HG03108 (cell line): Measurements from ENCODE around the gene EIPR1.
"Not testable (repeated sequence)": the region's sequence is repeated elsewhere in the genome, so short reads cannot be mapped to it uniquely, and the experiment has no call there.

Experiments
- ATAC-seq: cut with Tn5 transposase; IDR thresholded peaks from one replicate; pipeline ENCODE4 v1.9.1; 2021; ENCODE audit warnings: moderate library complexity; ENCODE audit not compliant: unreplicated experiment

Gene EIPR1

DNA sequence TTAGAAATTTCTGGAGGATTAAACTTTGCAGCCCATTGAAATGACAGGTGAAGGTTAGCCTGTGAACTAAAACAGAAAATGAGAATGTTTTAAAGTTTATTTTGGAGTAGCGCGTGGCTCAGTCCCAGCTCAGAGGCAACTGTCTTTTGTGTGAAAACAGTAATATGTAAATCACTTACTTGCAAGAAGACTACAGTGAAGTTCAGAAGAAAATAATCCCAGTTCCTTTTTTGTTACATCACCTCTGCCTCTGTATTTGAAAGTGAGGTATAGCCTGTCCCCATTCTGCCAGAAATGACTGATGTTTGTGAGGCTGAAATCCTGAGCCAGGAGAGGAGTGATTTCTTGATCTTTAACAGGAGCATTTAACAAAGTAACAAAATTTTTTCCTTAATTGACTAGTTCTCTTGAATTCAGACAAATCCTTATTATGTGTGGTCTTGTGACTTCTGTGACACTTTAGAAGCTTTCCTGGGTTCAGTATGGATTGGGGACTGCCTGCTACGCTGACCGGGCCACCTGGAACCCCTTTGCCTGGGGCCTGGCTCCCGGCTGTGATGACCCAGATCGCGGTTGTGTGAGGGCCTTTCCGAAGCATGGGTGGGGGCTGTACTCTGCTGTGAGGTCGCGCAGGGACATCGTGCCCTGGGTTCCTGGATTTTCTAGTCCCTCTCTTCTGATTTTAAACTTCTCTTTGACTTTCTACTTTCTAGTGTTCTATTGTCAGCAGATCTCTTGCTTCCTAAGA is 26.1 kb upstream of the EIPR1 start:
- ATAC-seq: peak; percentile 100

DNA sequence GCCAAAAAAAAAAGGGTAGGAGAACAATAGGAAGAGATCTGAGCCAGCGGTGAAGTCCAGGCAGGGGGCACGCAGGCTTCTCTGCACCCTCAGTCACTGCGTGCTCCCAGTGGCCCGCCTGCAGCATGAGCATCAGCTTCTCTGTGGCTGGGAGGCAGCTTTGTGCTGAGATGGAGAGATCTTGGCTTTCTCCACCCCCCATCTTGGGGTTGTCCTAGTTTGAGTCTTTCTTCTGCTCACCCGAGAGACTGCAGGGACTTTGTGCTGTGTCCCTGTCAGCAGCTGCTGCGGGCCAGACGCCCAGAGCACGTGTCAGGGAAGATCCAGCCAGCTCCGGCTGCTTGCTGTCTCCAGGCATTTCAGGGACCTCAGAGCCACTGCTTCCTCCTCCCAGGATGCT is 22.2 kb upstream of the EIPR1 start:
- no peak for ATAC-seq

DNA sequence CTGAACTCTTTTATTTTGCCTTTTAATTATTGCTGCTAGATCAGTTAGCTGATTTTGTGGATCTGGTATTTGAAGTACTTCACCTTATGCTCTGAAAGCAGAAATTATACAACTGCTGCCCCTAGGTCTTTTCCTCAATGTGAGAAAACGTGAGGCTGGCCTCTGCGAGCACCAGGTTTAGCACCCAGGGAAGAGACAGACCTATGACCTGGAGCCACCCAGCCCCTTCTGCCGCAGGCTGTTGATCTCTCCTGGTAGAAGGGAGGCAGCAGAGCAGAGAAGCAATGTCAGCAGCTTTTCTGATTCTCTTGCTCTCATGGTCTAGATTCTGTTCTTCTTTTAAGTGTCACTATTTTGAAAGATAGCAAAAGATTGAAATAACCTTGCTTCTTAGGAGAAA is 21.8 kb upstream of the EIPR1 start:
- no peak for ATAC-seq

DNA sequence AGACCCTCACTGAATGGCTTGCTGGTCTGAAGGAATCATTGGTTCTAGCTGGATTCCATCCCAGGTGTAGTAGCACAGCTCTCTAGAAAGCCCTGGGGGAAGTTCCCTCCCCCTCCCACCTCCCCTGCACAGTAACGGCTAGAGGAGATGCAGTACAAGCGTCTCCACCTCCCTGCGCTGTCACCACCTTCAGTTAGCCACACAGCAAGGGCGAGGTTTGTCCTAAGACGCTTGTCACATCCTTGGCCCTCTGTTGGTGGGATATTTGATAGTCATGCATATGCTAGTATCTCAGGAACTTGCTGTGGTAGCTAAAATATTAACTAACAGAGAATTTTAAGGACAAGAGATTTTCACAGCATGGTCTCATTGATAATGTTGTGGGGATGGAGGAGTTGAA is 21.2 kb upstream of the EIPR1 start:
- ATAC-seq: no peak

DNA sequence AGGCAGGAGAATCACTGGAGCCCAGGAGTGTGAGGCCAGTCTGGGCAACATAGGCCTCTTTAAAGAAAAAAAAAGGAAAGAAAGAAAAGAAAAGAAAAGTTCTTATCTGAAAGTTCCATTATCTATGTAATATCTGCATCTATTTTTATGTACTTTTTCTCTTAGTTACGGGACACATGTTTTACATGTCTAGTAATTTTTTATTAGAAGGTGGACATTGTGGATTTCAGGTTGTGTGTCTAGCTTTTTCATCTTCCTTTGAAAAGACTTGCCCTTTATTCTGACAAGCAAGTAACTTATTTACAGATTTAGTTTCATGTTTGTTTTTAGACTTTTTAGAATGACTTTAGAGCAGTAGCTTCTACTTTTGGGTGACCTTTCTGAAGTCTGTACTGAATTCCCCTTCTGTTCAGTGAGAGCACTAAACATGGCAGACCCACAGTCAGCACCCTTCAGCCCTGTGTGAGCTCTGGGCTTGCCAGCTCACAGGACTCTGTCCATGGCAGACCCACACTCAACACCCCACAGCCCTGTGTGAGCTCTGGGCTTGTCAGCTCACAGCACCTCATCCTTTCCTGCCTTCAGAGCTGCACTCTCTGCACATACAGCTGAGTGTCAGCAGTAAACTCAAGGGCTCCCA is 19.4 kb upstream of the EIPR1 start:
- ATAC-seq: no peak

DNA sequence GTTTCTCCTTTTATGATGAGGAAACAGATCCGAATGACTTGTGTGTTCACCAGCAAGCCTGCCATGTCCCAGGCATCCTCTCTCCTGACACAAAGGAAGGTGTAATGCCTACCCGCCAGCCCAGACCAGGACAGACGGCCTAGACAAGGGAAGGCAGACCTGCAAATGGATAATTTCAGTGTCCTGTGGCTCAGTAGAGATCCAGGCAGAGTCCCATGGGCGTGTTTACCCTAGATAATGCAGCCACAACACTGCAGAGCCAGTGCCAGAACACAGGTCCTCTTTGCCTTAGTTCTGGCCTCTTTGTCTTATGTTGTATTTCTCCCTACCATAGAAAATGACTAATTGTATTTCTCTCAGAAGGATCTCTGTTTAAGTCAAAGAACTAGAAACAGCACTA is 14.6 kb upstream of the EIPR1 start:
- ATAC-seq: no peak

DNA sequence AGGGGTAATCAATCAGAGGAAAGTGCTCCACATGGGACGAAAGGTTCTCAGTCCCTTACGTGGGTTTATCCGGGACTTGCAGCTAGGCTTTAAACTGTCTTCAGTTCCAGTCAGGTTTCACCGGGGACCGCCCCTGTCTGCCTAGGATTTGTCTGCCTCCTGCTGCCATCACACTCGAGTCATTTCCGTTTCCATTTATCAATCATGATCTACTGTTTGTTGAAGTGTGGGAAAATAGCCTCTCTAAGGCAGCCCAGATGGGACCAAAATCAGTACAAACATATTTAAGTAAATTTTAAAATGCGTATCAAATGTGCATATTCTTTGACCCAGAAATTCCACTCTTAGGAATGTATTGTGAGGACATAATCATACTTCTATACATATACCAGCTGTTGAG is 12.4 kb upstream of the EIPR1 start:
- ATAC-seq: no peak

DNA sequence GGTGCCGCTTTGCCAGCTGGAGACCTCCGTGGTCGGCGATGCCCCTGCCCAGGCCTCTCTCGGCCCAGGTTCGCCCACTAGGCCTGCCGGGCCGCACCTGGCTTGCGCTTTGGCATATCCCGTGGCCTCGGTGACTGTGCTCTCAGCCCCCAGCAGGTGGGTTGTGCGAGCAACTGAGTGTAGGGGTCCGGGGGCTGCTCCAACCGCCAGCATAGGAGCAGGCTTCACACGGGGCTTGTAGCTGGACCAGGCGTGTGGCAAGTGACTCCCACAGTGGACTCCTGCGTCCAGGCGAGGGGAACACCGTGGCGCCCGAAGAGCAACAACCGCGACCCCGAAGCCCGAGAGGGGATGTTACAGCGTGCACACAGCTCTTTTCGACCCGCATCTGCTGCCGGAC is 11.6 kb upstream of the EIPR1 start:
- ATAC-seq: no peak

DNA sequence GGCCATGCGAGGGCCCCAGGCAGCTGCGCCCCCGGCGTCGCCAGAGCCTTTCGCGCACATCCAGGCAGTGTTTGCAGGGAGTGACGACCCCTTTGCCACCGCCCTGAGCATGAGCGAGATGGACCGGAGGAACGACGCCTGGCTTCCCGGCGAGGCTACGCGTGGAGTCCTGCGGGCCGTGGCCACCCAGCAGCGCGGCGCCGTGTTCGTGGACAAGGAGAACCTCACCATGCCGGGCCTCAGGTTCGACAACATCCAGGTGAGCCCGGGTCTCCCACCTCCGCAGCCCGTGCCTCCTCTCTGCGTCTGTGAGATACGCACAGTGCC is 10.8 kb upstream of the EIPR1 start:
- no peak for ATAC-seq

DNA sequence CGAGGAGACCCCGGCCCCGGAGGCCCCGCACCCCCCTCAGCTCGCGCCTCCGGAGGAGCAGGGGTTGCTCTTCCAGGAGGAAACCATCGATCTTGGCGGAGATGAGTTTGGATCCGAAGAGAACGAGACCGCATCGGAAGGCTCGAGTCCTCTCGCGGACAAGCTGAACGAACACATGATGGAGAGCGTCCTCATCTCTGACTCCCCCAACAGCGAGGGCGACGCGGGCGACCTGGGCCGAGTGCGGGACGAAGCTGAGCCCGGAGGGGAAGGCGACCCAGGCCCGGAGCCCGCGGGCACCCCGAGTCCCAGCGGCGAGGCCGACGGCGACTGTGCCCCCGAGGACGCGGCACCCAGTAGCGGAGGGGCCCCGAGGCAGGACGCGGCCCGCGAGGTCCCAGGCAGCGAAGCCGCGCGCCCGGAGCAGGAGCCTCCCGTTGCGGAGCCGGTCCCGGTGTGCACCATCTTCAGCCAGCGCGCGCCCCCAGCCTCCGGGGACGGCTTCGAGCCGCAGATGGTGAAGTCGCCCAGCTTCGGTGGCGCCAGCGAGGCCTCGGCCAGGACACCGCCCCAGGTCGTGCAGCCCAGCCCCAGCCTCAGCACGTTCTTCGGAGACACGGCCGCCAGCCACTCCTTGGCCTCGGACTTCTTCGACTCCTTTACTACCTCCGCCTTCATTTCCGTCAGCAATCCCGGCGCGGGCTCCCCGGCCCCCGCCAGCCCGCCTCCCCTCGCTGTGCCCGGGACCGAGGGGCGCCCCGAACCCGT is 10.2 kb upstream of the EIPR1 start:
- ATAC-seq: no peak

DNA sequence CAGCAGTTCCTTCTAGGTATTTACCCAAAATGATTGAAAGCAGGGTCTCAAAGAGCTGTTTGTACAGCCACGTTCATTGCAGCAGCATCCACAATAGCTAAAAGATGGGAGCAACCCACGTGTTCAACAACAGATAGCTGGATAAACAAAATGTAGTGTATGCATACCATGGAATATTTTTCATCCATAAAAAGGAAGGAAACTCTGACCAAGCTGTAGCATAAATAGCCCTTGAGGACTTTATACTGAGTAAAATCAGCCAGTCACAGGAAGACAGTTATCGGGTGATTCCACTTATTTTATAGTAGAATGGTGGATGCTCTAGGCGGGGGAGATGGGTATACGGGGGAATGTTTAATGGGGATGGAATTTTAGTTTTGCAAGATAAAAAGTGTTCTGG is 9.4 kb upstream of the EIPR1 start:
- ATAC-seq: no peak

DNA sequence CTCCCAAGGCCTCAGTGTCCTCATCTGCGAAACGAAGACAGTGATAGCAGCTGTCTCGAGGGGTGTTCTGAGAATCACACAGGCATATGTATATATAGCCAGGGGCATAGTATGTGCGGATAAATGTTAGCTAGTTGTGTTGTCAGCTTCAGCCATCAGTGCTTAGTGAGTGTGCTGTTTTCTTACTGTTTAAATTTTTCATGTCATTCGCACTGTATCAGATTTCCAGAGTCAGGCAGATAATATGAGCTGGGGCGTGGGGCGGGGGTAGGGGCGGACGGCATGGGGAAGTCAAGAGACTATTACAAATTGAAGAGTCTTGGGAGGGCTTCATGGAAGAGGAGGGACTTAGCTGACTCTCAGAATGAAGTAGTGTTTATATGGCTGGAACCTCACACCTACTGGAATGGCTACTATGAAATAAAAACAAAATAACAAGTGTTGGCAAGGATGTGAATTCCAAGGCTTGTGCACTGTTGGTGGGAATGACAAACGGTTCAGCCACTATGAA is 8.9 kb upstream of the EIPR1 start:
- ATAC-seq: no peak

DNA sequence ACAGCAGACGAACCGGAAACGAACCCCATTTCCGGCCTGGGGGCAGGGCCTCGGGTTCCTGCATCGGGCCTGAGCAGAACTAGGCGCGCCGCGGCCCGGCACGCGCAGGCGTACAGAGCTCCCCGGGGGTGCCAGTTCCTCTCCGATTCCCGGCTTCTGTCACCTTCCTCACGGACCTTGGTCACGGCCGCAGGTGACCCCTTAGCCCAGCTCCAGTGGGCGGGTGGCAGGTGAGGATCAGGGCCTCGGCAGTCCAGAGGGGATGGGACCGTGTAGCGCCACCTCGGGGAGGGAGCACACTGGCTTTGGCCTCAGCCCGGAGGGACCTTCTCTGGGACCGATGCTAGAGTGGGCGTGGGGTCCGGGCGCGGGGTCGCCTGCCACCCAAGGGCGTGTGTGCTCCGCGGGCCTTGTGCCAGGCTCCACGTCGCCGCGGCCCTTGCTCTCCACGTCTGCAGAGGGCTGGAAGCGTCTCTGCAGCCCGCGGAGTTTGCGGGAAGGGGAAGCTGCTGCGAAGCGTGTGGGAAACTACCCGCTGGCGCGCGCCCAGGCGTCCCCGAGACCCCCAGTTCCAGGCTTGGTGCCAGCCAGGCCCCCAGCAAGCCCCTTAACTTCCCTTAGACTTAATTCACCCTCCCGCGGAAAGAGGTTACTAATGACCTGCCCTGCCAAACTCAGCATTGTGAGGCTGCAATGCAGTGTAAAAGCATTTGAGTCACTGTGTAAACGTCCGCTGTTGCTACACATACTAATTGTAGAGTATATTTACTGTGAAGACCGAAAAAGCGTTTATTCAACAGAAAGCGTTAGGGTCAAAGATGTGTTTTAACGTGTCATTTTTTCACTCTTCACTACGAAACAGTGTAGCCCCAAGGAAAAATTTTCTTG is 2.3 kb upstream of the EIPR1 start, which contains the start of gene TRAPPC12:
Gene TRAPPC12, plus strand, starts transcription at position 48 of the 888 bp plus-strand sequence. CDS start 7,930 bp downstream, outside the sequence.
- ATAC-seq: peak; percentile 74

DNA sequence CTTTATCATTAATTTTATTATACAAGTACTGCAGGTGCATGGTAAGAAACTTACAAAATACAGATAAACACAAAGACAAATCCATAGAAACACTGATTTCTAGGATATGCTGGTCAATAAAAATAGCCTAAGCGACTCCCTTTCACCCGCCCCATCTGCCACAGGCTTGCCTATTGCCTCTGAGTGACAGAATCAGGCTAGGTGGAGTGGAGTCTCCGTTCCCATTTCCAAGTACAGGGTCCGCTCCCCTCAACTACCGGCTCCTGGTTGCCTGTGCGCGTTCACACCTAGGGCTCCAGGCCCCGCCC is 1.7 kb upstream of the EIPR1 start:
- no peak for ATAC-seq

DNA sequence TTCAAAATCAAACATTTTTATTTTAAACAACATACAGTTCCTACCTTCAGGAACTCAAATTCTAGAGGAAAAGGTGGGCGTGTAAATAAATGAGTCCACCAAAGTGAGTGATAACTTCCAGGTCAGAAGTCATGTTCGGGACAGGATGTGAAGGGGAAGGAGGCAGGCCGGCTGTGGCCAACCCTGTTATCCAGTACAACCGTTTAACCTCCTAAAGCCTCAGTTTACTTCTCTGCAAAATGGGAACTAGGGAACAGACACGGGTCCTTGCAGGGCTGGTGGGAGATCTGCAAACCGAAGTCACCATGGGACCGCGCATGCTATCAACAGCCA is 373 bp downstream of the EIPR1 start:
- ATAC-seq: peak; percentile 7

DNA sequence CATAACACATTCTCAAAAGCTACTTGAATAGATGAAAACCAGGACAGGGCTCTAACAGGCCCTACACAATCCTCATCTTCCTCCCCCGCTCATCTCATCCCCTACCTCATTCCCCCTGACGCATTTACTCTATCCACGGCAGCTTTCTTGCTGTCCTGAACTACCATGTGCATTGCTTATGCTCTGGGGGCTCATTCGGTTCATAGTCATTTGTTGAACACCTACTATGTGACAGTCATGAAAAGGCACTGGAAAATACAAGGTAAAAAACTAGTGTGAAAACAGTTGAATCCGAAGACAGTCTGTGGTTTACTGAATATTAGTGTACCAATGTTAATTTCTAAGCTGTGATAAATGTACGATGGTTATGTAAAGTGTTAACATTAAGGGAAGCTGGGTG is 797 bp downstream of the EIPR1 start:
- ATAC-seq: no peak

DNA sequence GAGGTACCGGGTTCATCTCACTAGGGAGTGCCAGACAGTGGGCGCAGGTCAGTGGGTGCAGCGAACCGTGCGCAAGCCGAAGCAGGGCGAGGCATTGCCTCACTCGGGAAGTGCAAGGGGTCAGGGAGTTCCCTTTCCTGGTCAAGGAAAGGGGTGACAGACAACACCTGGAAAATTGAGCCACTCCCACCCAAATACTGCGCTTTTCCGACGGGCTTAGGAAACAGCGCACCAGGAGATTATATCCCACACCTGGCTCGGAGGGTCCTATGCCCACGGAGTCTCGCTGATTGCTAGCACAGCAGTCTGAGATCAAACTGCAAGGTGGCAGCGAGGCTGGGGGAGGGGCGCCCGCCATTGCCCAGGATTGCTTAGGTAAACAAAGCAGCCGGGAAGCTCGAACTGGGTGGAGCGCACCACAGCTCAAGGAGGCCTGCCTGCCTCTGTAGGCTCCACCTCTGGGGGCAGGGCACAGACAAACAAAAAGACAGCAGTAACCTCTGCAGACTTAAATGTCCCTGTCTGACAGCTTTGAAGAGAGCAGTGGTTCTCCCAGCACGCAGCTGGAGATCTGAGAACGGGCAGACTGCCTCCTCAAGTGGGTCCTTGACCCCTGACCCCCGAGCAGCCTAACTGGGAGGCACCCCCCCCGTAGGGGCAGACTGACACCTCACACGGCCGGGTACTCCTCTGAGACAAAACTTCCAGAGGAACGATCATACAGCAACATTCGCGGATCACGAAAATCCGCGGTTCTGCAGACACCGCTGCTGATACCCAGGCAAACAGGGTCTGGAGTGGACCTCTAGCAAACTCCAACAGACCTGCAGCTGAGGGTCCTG is 8.1 kb downstream of the EIPR1 start:
- not testable (repeated sequence) for ATAC-seq

DNA sequence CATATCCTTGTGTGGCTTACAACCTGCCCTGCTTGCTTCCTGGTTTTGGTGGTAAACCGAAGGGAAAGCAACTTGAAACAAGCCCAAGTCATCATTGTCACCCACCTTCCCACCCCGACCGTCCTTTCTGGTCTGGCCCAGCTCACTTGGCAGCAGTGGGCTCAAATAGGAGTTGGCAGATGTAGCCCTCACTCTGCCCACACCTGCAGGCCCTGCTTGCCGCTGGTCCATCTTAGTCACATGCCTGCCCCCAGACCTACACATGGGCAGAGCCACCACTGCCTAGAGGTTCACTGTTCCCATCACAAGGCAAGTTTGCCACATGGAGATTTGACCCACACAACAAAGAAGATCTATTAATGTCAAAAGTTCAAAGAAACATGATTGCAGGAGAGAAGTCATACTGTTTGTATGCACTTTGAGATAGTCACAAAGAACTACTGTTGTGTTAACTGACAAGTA is 9.3 kb downstream of the EIPR1 start:
- no peak for ATAC-seq

DNA sequence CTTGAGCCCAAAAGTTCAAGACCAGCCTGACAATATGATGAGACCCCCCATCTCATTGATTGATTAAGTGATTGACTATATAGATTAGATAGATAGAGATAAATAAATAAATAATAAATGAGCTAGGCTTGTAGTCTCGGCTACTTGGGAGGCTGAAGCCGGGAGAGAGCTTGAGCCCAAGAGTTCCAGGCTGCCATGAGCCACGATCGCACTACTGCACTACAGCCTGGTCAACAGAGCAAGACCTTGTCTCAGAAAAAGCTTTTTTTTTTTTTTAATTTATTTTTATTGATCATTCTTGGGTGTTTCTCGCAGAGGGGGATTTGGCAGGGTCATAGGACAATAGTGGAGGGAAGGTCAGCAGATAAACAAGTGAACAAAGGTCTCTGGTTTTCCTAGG is 12.4 kb downstream of the EIPR1 start:
- no peak for ATAC-seq
